Small intestine (tissue), 7 donors: ENCODE measurements around the gene HOXD3. TPM values are rescaled to one million over a fixed set of nuclear protein-coding genes. Genes with fewer than 3 reads are reported as not detected.

ENCODE experiments used
- DNase-seq, 2 donors: peaks; one replicate each; pipeline versions ENCODE4 v3.0.0 to v3.0.0-alpha.2; 2013
- FAIRE-seq: peaks from 2 replicates; lab custom pipeline; 2012; peaks lifted over from hg19 to GRCh38; lab: Jason Lieb, UNC
- H3K27ac ChIP-seq, 3 donors: one replicate each; pipeline ENCODE4 v1.5.1; 2013; ENCODE audit warnings: low read length in 2 of 3, mild to moderate bottlenecking in 2 of 3, control low read depth in 1 of 3, inconsistent platforms in 1 of 3, low read depth in 1 of 3, moderate library complexity in 1 of 3
- H3K27me3 ChIP-seq, 3 donors: one replicate each; pipeline ENCODE4 v1.6.1; 2013; ENCODE audit warnings: low read length in 3 of 3, inconsistent platforms in 1 of 3; ENCODE audit not compliant: control insufficient read depth in 3 of 3, insufficient read depth in 3 of 3
- H3K36me3 ChIP-seq, 3 donors: one replicate each; pipeline ENCODE4 v1.6.1; 2013; ENCODE audit warnings: low read length in 3 of 3, inconsistent platforms in 1 of 3, low read depth in 1 of 3, mild to moderate bottlenecking in 1 of 3, moderate library complexity in 1 of 3; ENCODE audit not compliant: control insufficient read depth in 3 of 3, insufficient read depth in 2 of 3
- H3K4me1 ChIP-seq, 3 donors: one replicate each; pipeline ENCODE4 v1.6.1; 2013; ENCODE audit warnings: low read length in 2 of 3, inconsistent platforms in 1 of 3, low read depth in 1 of 3, mild to moderate bottlenecking in 1 of 3, moderate library complexity in 1 of 3; ENCODE audit not compliant: control insufficient read depth in 3 of 3, insufficient read depth in 2 of 3
- H3K4me3 ChIP-seq, 3 donors: one replicate each; pipeline ENCODE4 v1.5.1; 2013; ENCODE audit warnings: low read length in 3 of 3, control low read depth in 1 of 3, inconsistent platforms in 1 of 3, low read depth in 1 of 3, mild to moderate bottlenecking in 1 of 3, moderate library complexity in 1 of 3
- H3K9me3 ChIP-seq, 2 donors: one replicate each; pipeline ENCODE4 v1.6.1; 2013; ENCODE audit warnings: low read depth in 1 of 2, low read length in 1 of 2; ENCODE audit not compliant: control insufficient read depth in 2 of 2, insufficient read depth in 1 of 2
- WGBS, 3 donors: extraction: QIAGEN DNeasy Blood & Tissue Kit; methylation state at CpG; one replicate each; pipeline ENCODE4 v1.1.7; 2013; 5-methylcytosine and 5-hydroxymethylcytosine counted together
- polyA plus RNA-seq, 4 donors: library from polyadenylated mRNA; stranded (reverse) in 3 of 4; unstranded in 1 of 4; fragments of 200-250 nt in 3 of 4; fragments of 120-200 nt in 1 of 4; gene quantifications; one replicate each; pipeline versions ENCODE4 v1.2.1 to v1.2.3, GENCODE V29; 2013
- donor health status: healthy with polysubstance abuse.
- donor health status: control.
- donor health status: control.
- donor health status: Bipolar disorder and iron deficiency.
- donor health status: healthy.

The HOXD3 gene
- polyA plus RNA-seq, 4 donors = 0.98 to 5.2 TPM; not detected in 2

GRCh38 chr2:176118601-176119339 lies 38.3 kb upstream of the HOXD3 start:
- H3K4me1 ChIP-seq = no peaks in the 10 kb centered on the region
- peaks cover 31 to 95% (median 75%) of the 10 kb centered on the region in 3 donors for H3K27me3 ChIP-seq
- no peaks in the 10 kb centered on the region for H3K36me3 ChIP-seq
- 9 to 13% (median 11%) methylated on average over 24 of the region's 24 CpGs for WGBS, 3 donors
- DNase-seq (no peak), FAIRE-seq (no peak)
- H3K27ac ChIP-seq = no peak overlapping the region
- no peak overlapping the region for H3K4me3 ChIP-seq
- H3K9me3 ChIP-seq = peaks cover 0 to 4% of the 10 kb centered on the region in 2 donors

- no peak overlapping the region for H3K27ac ChIP-seq
- peaks cover 28 to 97% (median 76%) of the 10 kb centered on the region in 3 donors for H3K27me3 ChIP-seq
- peaks cover 0 to 4% of the 10 kb centered on the region in 2 donors for H3K9me3 ChIP-seq
- no peaks in the 10 kb centered on the region for H3K4me1 ChIP-seq
- no peaks in the 10 kb centered on the region for H3K36me3 ChIP-seq
- no peak overlapping the region for H3K4me3 ChIP-seq
- DNase-seq (no peak), FAIRE-seq (no peak)
- 17 to 20% (median 19%) methylated on average over 13 of the region's 13 CpGs for WGBS, 3 donors
Measured at GRCh38 chr2:176120364-176121189, 36.5 kb upstream of the HOXD3 start.

- H3K27ac ChIP-seq = no peak overlapping the region
- peaks cover 0 to 4% of the 10 kb centered on the region in 2 donors for H3K9me3 ChIP-seq
- WGBS, 3 donors = 9 to 19% (median 10%) methylated on average over 40 to 53 of the region's 53 CpGs
- DNase-seq (no peak), FAIRE-seq (no peak)
- H3K4me1 ChIP-seq = no peaks in the 10 kb centered on the region
- no peak overlapping the region for H3K4me3 ChIP-seq
- no peaks in the 10 kb centered on the region for H3K36me3 ChIP-seq
- peaks cover 20 to 95% (median 72%) of the 10 kb centered on the region in 3 donors for H3K27me3 ChIP-seq
Measured at GRCh38 chr2:176121190-176122051, 35.7 kb upstream of the HOXD3 start.

- H3K9me3 ChIP-seq = peaks cover 0 to 4% of the 10 kb centered on the region in 2 donors
- H3K27me3 ChIP-seq = peaks cover 13 to 95% (median 64%) of the 10 kb centered on the region in 3 donors
- WGBS, 3 donors = 2 to 5% (median 5%) methylated on average over 24 to 47 of the region's 47 CpGs
- H3K27ac ChIP-seq = no peak overlapping the region
- DNase-seq (no peak), FAIRE-seq (no peak)
- H3K4me1 ChIP-seq = no peaks in the 10 kb centered on the region
- H3K4me3 ChIP-seq = peak overlapping the region; percentile 27 to 59 (median 30)
- H3K36me3 ChIP-seq = no peaks in the 10 kb centered on the region
Measured at GRCh38 chr2:176122052-176122682, 34.9 kb upstream of the HOXD3 start.

- DNase-seq (peak in 1 of 2 donors; percentile 69), FAIRE-seq (no peak)
- Histone ChIP-seq H3K27me3 (peaks cover 13 to 95% (median 58%) of the 10 kb centered on the region in 3 donors), H3K36me3 (no peaks in the 10 kb centered on the region), H3K4me3 (peak within 1 kb of the TSS; percentile 27 to 59 (median 37)), H3K9me3 (peaks cover 0 to 4% of the 10 kb centered on the region in 2 donors), H3K4me1 (no peaks in the 10 kb centered on the region), H3K27ac (no peak within 1 kb of the TSS)
- 3 to 4% (median 3%) methylated on average over 49 to 84 of the region's 84 CpGs for WGBS, 3 donors
Measured at GRCh38 chr2:176122683-176123410, 34.3 kb upstream of the HOXD3 start, which contains the start of gene HOXD9. HOXD9 (plus strand) TSS chr2:176122719; CDS start chr2:176122769, 50 bp downstream.

GRCh38 chr2:176123411-176124109 lies 33.5 kb upstream of the HOXD3 start:
- no peak for FAIRE-seq
- no peaks in the 10 kb centered on the region for H3K36me3 ChIP-seq
- WGBS, 3 donors = 7 to 9% (median 7%) methylated on average over 40 of the region's 40 CpGs
- H3K27ac ChIP-seq = no peak overlapping the region
- no peak for DNase-seq
- peaks cover 14 to 95% (median 62%) of the 10 kb centered on the region in 3 donors for H3K27me3 ChIP-seq
- H3K4me3 ChIP-seq = peak overlapping the region in 2 of 3 donors; percentile 37 to 59
- peaks cover 0 to 4% of the 10 kb centered on the region in 2 donors for H3K9me3 ChIP-seq
- H3K4me1 ChIP-seq = no peaks in the 10 kb centered on the region
